ENCODE measurements around the gene CXorf58. TPM values are rescaled to one million over a fixed set of nuclear protein-coding genes. Genes with fewer than 3 reads are reported as not detected.

The CXorf58 gene
- total and polyA plus RNA-seq, 2 donors (not counting 1 experiment from before 2014, with no cell fraction given) = 0.07 TPM; not detected in 1

DNA sequence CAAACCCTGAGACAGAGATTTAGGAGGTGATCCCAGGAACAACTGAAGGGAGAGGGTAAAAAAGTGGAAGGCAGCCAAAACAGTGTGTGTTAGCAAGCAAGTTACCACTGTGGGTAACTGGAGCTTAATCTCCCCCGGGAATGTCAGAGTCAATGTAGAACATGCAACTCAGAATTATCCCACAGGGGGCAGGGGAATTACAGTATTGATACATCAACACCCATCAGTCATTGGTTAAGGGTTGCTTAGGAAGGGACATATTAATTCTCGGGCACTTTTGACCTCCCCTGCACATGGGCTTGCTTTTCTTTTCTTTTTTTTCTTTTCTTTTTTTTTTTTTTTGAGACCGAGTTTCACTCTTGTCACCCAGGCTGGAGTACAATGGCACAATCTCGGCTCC is 29.3 kb downstream of the CXorf58 start:
- TF ChIP-seq, protein P1, sequence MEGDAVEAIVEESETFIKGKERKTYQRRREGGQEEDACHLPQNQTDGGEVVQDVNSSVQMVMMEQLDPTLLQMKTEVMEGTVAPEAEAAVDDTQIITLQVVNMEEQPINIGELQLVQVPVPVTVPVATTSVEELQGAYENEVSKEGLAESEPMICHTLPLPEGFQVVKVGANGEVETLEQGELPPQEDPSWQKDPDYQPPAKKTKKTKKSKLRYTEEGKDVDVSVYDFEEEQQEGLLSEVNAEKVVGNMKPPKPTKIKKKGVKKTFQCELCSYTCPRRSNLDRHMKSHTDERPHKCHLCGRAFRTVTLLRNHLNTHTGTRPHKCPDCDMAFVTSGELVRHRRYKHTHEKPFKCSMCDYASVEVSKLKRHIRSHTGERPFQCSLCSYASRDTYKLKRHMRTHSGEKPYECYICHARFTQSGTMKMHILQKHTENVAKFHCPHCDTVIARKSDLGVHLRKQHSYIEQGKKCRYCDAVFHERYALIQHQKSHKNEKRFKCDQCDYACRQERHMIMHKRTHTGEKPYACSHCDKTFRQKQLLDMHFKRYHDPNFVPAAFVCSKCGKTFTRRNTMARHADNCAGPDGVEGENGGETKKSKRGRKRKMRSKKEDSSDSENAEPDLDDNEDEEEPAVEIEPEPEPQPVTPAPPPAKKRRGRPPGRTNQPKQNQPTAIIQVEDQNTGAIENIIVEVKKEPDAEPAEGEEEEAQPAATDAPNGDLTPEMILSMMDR (IDR thresholded peaks at IDR 0.05) = no peak
- TF ChIP-seq EZH2 (IDR thresholded peaks at IDR 0.05; ENCODE audit: borderline replicate concordance, insufficient read depth, low read depth, low read length, poor library complexity, severe bottlenecking) = no peak
- DNase-seq (no peak), ATAC-seq (ENCODE audit: low read depth) (no peak)
- intact Hi-C loops (cut with micrococcal nuclease) = no loop called here
- Mint-ChIP-seq H3K4me3 (no peak overlapping the region), H3K4me1 (no peaks in the 10 kb centered on the region), H3K27me3 (no peaks in the 10 kb centered on the region), H3K9me3 (ENCODE audit: insufficient read depth) (no peaks in the 10 kb centered on the region), H3K27ac (no peak overlapping the region)
- POLR2A ChIA-PET = no interaction called here
- CTCF ChIA-PET = interaction anchor here (0.7 kb wide), 1 partner anchor 989 kb away, joined by 3 read pairs; no protein-coding TSS in a partner anchor
- Histone ChIP-seq H3K79me2 (ENCODE audit: control insufficient read depth, insufficient read depth, low read length) (no peaks in the 10 kb centered on the region), H4K20me1 (ENCODE audit: control insufficient read depth, insufficient read depth, low read length, poor library complexity, severe bottlenecking) (no peaks in the 10 kb centered on the region), H3K4me2 (replicated peaks; ENCODE audit: low read depth, low read length, poor library complexity, severe bottlenecking) (no peak overlapping the region), H3K4me3 (ENCODE audit: control extremely low read depth in 1 of 5, extremely low read depth in 1 of 5, insufficient read depth in 1 of 5, low read depth in 2 of 5, low read length in 4 of 5) (no peak overlapping the region), H2AFZ (ENCODE audit: insufficient read depth, low read depth, low read length, poor library complexity, severe bottlenecking) (no peak overlapping the region), H3K36me3 (replicated peaks in 1 of 2; ENCODE audit: control extremely low read depth in 1 of 2, control insufficient read depth in 1 of 2, extremely low read depth in 1 of 2, insufficient read depth in 2 of 2, low read length in 1 of 2) (no peaks in the 10 kb centered on the region), H3K27ac (ENCODE audit: low read length in 2 of 2) (no peak overlapping the region), H3K9ac (ENCODE audit: low read length) (no peak overlapping the region), H3K27me3 (replicated peaks in 1 of 4; ENCODE audit: control extremely low read depth in 1 of 4, control insufficient read depth in 3 of 4, insufficient read depth in 4 of 4, low read length in 3 of 4) (no peaks in the 10 kb centered on the region), H3K4me1 (ENCODE audit: control insufficient read depth in 2 of 2, insufficient read depth in 2 of 2, low read length in 2 of 2) (no peaks in the 10 kb centered on the region), H3K9me3 (ENCODE audit: control extremely low read depth in 1 of 3, control insufficient read depth in 2 of 3, insufficient read depth in 1 of 3, low read length in 2 of 3) (no peaks in the 10 kb centered on the region)
- WGBS (ENCODE audit: insufficient coverage) = no CpG with 5 or more reads among the region's 4 CpGs

GRCh38 chrX:23938690-23939089 is 30.9 kb downstream of the CXorf58 start:
- TF ChIP-seq, protein P1 (IDR thresholded peaks at IDR 0.05) = no peak
- TF ChIP-seq EZH2 (IDR thresholded peaks at IDR 0.05; ENCODE audit: borderline replicate concordance, insufficient read depth, low read depth, low read length, poor library complexity, severe bottlenecking) = no peak
- Histone ChIP-seq H3K4me1 (ENCODE audit: control insufficient read depth in 2 of 2, insufficient read depth in 2 of 2, low read length in 2 of 2) (no peaks in the 10 kb centered on the region), H2AFZ (ENCODE audit: insufficient read depth, low read depth, low read length, poor library complexity, severe bottlenecking) (no peak overlapping the region), H3K4me2 (replicated peaks; ENCODE audit: low read depth, low read length, poor library complexity, severe bottlenecking) (no peak overlapping the region), H3K79me2 (ENCODE audit: control insufficient read depth, insufficient read depth, low read length) (no peaks in the 10 kb centered on the region), H3K9ac (ENCODE audit: low read length) (no peak overlapping the region), H3K27ac (ENCODE audit: low read length in 2 of 2) (no peak overlapping the region), H3K36me3 (replicated peaks in 1 of 2; ENCODE audit: control extremely low read depth in 1 of 2, control insufficient read depth in 1 of 2, extremely low read depth in 1 of 2, insufficient read depth in 2 of 2, low read length in 1 of 2) (no peaks in the 10 kb centered on the region), H3K27me3 (replicated peaks in 1 of 4; ENCODE audit: control extremely low read depth in 1 of 4, control insufficient read depth in 3 of 4, insufficient read depth in 4 of 4, low read length in 3 of 4) (no peaks in the 10 kb centered on the region), H3K9me3 (ENCODE audit: control extremely low read depth in 1 of 3, control insufficient read depth in 2 of 3, insufficient read depth in 1 of 3, low read length in 2 of 3) (no peaks in the 10 kb centered on the region), H4K20me1 (ENCODE audit: control insufficient read depth, insufficient read depth, low read length, poor library complexity, severe bottlenecking) (no peaks in the 10 kb centered on the region), H3K4me3 (ENCODE audit: control extremely low read depth in 1 of 5, extremely low read depth in 1 of 5, insufficient read depth in 1 of 5, low read depth in 2 of 5, low read length in 4 of 5) (no peak overlapping the region)
- intact Hi-C loops (cut with micrococcal nuclease) = no loop called here
- WGBS (ENCODE audit: insufficient coverage) = no CpG with 5 or more reads among the region's 1 CpG
- ChIA-PET POLR2A (no interaction called here), CTCF (interaction anchor here (1.0 kb wide), 1 partner anchor 9 kb away, joined by 6 read pairs; no protein-coding TSS in a partner anchor)
- ATAC-seq (ENCODE audit: low read depth) (no peak), DNase-seq (no peak)
- Mint-ChIP-seq H3K4me1 (no peaks in the 10 kb centered on the region), H3K4me3 (no peak overlapping the region), H3K9me3 (ENCODE audit: insufficient read depth) (no peaks in the 10 kb centered on the region), H3K27me3 (no peaks in the 10 kb centered on the region), H3K27ac (no peak overlapping the region)
